HEK293T (cell line): ENCODE results near the gene EXOC8.

Experiments
- CTCF ChIA-PET: fragments of 350-600 bp; formaldehyde crosslinking; extraction: SDS; loops from one replicate; lab custom pipeline; 2021; ENCODE audit warnings: antibody characterized with exemption, inconsistent platforms; lab: Yijun Ruan, JAX
- POLR2A ChIA-PET: fragments of 350-600 bp; formaldehyde crosslinking; extraction: SDS; loops from one replicate; lab custom pipeline; 2020; ENCODE audit warnings: antibody characterized with exemption, inconsistent platforms; lab: Yijun Ruan, JAX
- DNase-seq: peaks from one replicate; pipeline ENCODE4 v3.0.0; 2012; ENCODE audit warnings: mixed read lengths; ENCODE audit errors: extremely low spot score
- ARNT ChIP-seq: fragments of 450-650 bp; IDR thresholded peaks from 2 replicates; pipeline ENCODE4 v1.6.1; 2017; ENCODE audit warnings: mild to moderate bottlenecking
- BHLHE40 ChIP-seq: fragments of 450-650 bp; IDR thresholded peaks from 2 replicates; pipeline ENCODE4 v1.6.1; 2016; ENCODE audit warnings: mild to moderate bottlenecking, moderate library complexity, borderline replicate concordance
- ELF4 ChIP-seq: fragments of 450-650 bp; IDR thresholded peaks from 2 replicates; pipeline ENCODE4 v1.6.1; 2017; ENCODE audit warnings: antibody characterized with exemption
- FOXA1 ChIP-seq: fragments of 450-650 bp; IDR thresholded peaks from 2 replicates; pipeline ENCODE4 v1.6.1; 2016; ENCODE audit warnings: mild to moderate bottlenecking
- FOXK2 ChIP-seq: fragments of 450-650 bp; IDR thresholded peaks from 2 replicates; pipeline ENCODE4 v1.6.1; 2016; ENCODE audit warnings: mild to moderate bottlenecking
- FOXM1 ChIP-seq: fragments of 450-650 bp; IDR thresholded peaks from 2 replicates; pipeline ENCODE4 v1.6.1; 2017; ENCODE audit warnings: mild to moderate bottlenecking, borderline replicate concordance
- HDGF ChIP-seq: fragments of 450-650 bp; IDR thresholded peaks from 2 replicates; pipeline ENCODE4 v1.6.1; 2017; ENCODE audit warnings: antibody characterized with exemption, borderline replicate concordance
- L3MBTL2 ChIP-seq: fragments of 450-650 bp; conservative IDR thresholded peaks from 2 replicates; pipeline ENCODE4 v1.6.1; 2016; ENCODE audit warnings: mild to moderate bottlenecking
- LEF1 ChIP-seq: fragments of 450-650 bp; IDR thresholded peaks from 2 replicates; pipeline ENCODE4 v1.6.1; 2017; ENCODE audit warnings: mild to moderate bottlenecking, borderline replicate concordance
- NFRKB ChIP-seq: fragments of 450-650 bp; IDR thresholded peaks from 2 replicates; pipeline ENCODE4 v1.6.1; 2016; ENCODE audit warnings: mild to moderate bottlenecking, moderate library complexity
- PKNOX1 ChIP-seq: fragments of 450-650 bp; IDR thresholded peaks from 2 replicates; pipeline ENCODE4 v1.6.1; 2016
- SP1 ChIP-seq: fragments of 450-650 bp; IDR thresholded peaks from 2 replicates; pipeline ENCODE4 v1.6.1; 2017
- SUZ12 ChIP-seq: fragments of 450-650 bp; IDR thresholded peaks from 2 replicates; pipeline ENCODE4 v1.6.1; 2016; ENCODE audit warnings: mild to moderate bottlenecking
- ZNF384 ChIP-seq: fragments of 450-650 bp; IDR thresholded peaks from 2 replicates; pipeline ENCODE4 v1.6.1; 2016

The EXOC8 gene

DNA sequence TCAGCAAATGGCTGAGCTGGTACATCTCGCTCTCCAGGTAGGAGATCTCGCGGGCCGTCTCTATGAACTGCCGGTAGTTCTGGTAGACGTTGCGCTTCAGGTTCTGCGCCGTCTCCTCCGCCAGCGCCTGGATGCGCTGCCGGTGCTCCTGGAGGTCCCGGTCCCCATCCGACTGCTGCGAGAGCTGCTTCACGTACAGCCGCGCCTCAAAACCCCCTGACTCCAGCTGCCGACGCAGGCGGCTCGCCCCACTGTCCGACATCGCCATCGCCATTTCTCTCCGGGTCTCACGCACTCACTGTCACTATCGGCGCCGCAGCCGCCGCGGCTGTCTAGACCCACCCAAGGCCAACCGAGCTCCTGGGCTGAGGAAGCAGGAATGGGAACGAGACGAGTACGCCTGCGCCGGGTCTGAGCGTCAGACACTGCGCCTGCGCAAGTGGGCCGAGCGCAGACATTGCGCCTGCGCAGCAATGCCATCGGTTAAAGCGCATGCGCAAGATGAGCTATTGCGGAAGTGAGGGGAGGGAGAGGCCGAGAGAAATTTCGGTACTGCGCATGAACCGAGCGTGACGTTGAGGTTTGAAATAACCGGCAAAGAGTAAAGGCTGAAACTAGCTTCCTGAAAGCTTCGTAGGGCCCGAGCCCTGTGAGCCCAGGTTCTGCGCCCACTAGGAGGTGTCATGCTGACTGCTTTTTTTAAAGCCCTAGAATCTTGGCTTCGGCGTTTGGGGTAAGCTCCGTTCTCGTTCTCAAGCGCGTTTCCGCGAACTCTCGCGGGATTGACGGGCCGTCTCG is at the start of gene EXOC8:
TSS of gene EXOC8 (minus strand) at position 381 of the 798 bp plus-strand sequence. CDS start at position 274, 107 bp downstream.
- peak; percentile 100 for TF ChIP-seq ELF4
- peak; percentile 88 for TF ChIP-seq PKNOX1
- no peak for TF ChIP-seq FOXA1
- TF ChIP-seq FOXK2 = no peak
- CTCF ChIA-PET = interaction anchor here (0.7 to 1.6 kb wide), 5 partner anchors 20 to 266 kb away, joined by 3 to 4 read pairs (median 3); no protein-coding TSS in a partner anchor
- peak; percentile 98 for DNase-seq
- POLR2A ChIA-PET = interaction anchor here (0.5 to 2.5 kb wide), 25 partner anchors 9 to 1289 kb away, joined by 3 to 15 read pairs (median 4); partner anchors contain the start of genes EGLN1 and TSNAX

DNA sequence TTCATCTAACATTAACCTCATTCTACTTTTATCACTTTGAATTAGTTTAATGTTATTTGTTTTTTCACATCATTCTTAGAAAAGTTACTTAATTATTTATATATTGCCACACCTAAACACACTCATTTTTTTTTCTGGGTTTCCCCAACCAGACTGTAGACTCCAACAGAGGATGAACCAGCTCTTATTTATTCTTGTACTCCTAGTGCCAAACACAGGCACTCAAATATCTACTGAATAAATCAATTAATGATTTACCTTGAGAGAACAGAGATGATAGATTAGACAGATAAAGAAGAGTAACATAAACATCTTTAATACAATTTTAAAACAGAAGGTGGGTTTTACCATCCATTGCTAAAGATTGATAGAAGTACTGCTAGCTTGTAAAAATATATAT is 48.8 kb upstream of the EXOC8 start:
- no peak for DNase-seq
- TF ChIP-seq PKNOX1 (no peak), SUZ12 (no peak), L3MBTL2 (no peak)
- ChIA-PET POLR2A (no interaction called here), CTCF (interaction anchor here (0.9 kb wide), 1 partner anchor 17 kb away, joined by 3 read pairs; no protein-coding TSS in a partner anchor)

DNA sequence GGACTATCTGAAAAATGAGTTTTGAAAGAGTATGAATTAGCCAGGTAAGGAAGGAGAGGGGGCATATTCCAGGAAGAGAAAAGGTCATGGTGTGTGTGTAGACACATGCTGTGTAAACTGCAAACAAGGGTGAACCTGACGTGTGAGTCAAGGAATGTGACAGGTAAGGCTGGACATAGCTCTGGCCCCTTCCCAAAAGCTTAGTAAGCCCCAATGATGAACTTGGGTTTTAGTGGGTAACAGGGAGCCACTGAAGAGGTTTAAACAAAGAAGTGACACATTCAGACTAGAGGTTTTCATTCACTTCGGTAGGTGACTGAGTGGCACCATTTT is 47.7 kb upstream of the EXOC8 start:
- ChIA-PET POLR2A (no interaction called here), CTCF (no interaction called here)
- no peak for TF ChIP-seq FOXA1
- no peak for TF ChIP-seq LEF1
- no peak for TF ChIP-seq SP1
- no peak for TF ChIP-seq NFRKB
- no peak for TF ChIP-seq SUZ12
- no peak for TF ChIP-seq PKNOX1
- TF ChIP-seq ELF4 = no peak
- TF ChIP-seq ZNF384 = no peak
- TF ChIP-seq HDGF = no peak
- TF ChIP-seq FOXM1 = no peak
- TF ChIP-seq L3MBTL2 = no peak
- DNase-seq = no peak

- no peak for TF ChIP-seq ELF4
- TF ChIP-seq ZNF384 = no peak
- no peak for TF ChIP-seq ARNT
- TF ChIP-seq BHLHE40 = no peak
- TF ChIP-seq L3MBTL2 = no peak
- TF ChIP-seq SP1 = no peak
- TF ChIP-seq FOXM1 = no peak
- TF ChIP-seq HDGF = no peak
- no peak for TF ChIP-seq PKNOX1
- ChIA-PET CTCF (no interaction called here), POLR2A (no interaction called here)
- DNase-seq = no peak
These were observed 47.2 kb upstream of the EXOC8 start for GRCh38 chr1:231384696-231385415.

DNA sequence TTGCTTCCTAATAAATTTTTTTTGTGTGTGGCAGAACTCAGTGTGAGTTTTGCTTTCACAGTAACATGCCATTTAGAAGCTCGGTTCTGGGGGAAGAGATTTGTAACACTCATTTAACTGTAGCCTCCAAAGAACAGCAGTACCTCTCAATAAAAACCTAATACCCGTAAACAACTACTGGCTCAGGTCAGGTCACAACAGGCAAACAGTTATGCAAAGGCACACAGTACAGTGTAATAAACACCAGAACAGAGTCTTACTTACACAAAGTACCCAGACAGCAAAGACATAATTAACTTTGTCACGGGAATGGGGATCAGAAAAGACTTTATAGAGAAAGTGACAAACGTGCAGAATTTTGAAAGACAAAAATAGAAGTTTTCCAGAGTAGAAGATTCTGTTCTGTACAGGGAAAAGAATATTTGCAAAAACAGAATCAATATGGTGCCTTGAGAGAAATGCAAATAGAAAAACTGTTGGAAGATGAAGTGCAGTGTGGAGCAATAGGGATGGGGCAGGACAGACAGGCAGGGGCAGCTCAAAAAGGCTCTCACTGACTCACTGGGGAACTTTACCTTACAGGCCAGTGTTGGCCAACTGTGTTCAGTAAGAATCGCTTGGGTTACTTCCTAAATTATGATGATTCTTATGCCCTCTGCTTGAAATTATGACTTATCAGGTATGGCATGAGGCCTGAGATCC is 45.7 kb upstream of the EXOC8 start:
- ChIA-PET POLR2A (no interaction called here), CTCF (interaction anchor here (0.6 kb wide), 1 partner anchor 26 kb away, joined by 3 read pairs; no protein-coding TSS in a partner anchor)
- DNase-seq = no peak
- TF ChIP-seq LEF1 (no peak), BHLHE40 (no peak), SUZ12 (no peak), ZNF384 (no peak), NFRKB (no peak), FOXK2 (peak; percentile 62; the same call in 1 of the 2 replicates), FOXA1 (0 out of 2 replicates have a peak, but pooled peaks have one; percentile 19), PKNOX1 (peak; percentile 60; the same call in 1 of the 2 replicates), ARNT (no peak), L3MBTL2 (no peak), SP1 (no peak), FOXM1 (no peak)
